SK-N-MC (cell line): ENCODE data around the gene RGS6.

Source experiments
- EZH2 ChIP-seq: fragments of 200-600 bp; sonication (generic); IDR thresholded peaks from one replicate; pipeline ENCODE4 v1.6.1; 2017; ENCODE audit warnings: antibody characterized with exemption
- FOXP2 ChIP-seq: optimal IDR thresholded peaks from 2 replicates; pipeline ENCODE3; 2011; ENCODE audit warnings: mild to moderate bottlenecking, moderate library complexity; ENCODE audit not compliant: insufficient read depth; ENCODE audit errors: extremely low read length, control extremely low read depth
- POLR2AphosphoS5 ChIP-seq: IDR thresholded peaks from 2 replicates; pipeline ENCODE4 v1.6.1; 2012; ENCODE audit warnings: mild to moderate bottlenecking, low read depth, low read length, borderline replicate concordance

DNA sequence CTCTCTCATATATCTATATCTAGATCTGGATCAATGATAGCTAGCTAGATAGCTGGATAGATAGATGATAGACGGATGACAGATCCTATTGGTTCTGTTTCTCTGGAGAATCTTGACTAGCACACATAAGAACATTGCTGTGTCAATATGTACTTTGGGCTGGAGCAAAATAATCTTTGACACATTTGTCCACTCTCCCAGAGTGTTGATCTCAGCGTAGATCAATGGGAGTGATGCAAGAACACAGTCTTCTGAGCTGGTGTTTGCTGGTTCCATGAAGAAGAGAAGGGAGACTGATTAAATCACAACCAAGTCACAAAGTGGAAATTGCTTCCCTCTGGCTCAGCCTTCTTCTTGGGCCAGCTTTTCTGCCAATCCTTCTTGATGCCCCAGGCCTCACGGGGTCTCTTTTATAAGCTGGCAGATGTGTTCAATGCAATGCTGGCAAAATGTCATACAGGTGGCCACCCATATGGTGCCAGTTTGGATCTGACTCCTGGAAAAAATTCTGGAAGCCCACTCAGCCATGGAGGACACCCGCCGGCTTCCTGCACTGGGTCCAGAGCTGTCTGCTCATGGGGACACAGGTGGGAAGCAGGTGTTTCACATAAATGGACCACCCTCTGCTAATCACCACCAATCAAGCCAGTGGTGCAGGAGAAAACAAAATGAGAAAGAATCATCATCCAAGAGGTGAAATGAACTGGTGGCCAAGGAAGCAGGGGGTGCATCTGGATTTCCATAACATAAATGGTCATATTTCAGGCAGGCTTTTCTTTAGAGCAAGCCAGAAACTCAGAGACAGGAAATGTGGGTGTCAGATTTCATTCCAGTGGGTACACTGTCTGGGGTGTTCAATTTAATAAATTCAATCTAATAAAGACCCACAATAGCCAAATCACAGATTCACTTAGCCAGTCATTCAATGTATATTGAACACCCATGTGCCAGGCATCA lies 651.4 kb downstream of the RGS6 start:
- TF ChIP-seq POLR2AphosphoS5 (no peak), EZH2 (no peak), FOXP2 (no peak)
